ENCODE data around the gene CDH24. TPM values are rescaled to one million over a fixed set of nuclear protein-coding genes. Genes with fewer than 3 reads are reported as not detected.

The CDH24 gene
- total and polyA plus RNA-seq, 2 of the 13 experiments (the other 11 are each of a cell fraction or from before 2014, with no cell fraction given): 0.69 to 0.99 TPM

GRCh38 chr14:23045419-23046357 lies 11.6 kb downstream of the CDH24 start (continued):
- 0 out of 2 replicates have a peak, but pooled peaks have one; percentile 30 for TF ChIP-seq EZH2 (conservative IDR thresholded peaks at IDR 0.05; ENCODE audit: low read depth, low read length)
- 0 out of 2 replicates have a peak, but pooled peaks have one; percentile 38 for TF ChIP-seq ZNF292 (CRISPR knock-in tag; IDR thresholded peaks at IDR 0.05; ENCODE audit: borderline replicate concordance, low read depth)
- peak; percentile 12; the same call in 1 of the 2 replicates for TF ChIP-seq ZBTB7A (CRISPR knock-in tag; IDR thresholded peaks at IDR 0.05)
- no peak for TF ChIP-seq CHCHD3 (CRISPR knock-in tag; IDR thresholded peaks at IDR 0.05)
- TF ChIP-seq ZNF34 (CRISPR knock-in tag; IDR thresholded peaks at IDR 0.05; ENCODE audit: borderline replicate concordance): no peak
- no peak for TF ChIP-seq SP4 (CRISPR knock-in tag; IDR thresholded peaks at IDR 0.05)
- TF ChIP-seq SNRNP70 (IDR thresholded peaks at IDR 0.05; ENCODE audit: low read depth, low read length): no peak
- no peak for TF ChIP-seq ATF7-NPFF (CRISPR knock-in tag; IDR thresholded peaks at IDR 0.05; ENCODE audit: low read depth)
- no peak for TF ChIP-seq MAFF (IDR thresholded peaks at IDR 0.05; ENCODE audit: low read depth, low read length)
- TF ChIP-seq TEAD3 (CRISPR knock-in tag; optimal IDR thresholded peaks at IDR 0.05; ENCODE audit: borderline replicate concordance): peak; percentile 82
- TF ChIP-seq DRAP1 (CRISPR knock-in tag; IDR thresholded peaks at IDR 0.05): no peak
- no peak for TF ChIP-seq PAWR (CRISPR knock-in tag; IDR thresholded peaks at IDR 0.05; ENCODE audit: borderline replicate concordance)
- TF ChIP-seq ATF7 (IDR thresholded peaks at IDR 0.05): no peak
- no peak for TF ChIP-seq ATF7 (CRISPR knock-in tag; IDR thresholded peaks at IDR 0.05)
- TF ChIP-seq ZNF766 (CRISPR knock-in tag; IDR thresholded peaks at IDR 0.05; ENCODE audit: borderline replicate concordance): no peak
- TF ChIP-seq ZNF296 (CRISPR knock-in tag; conservative IDR thresholded peaks at IDR 0.05): 0 out of 2 replicates have a peak, but pooled peaks have one; percentile 28
- TF ChIP-seq MAZ (IDR thresholded peaks at IDR 0.05; ENCODE audit: borderline replicate concordance, low read depth, low read length): 0 out of 2 replicates have a peak, but pooled peaks have one; percentile 29
- no peak for TF ChIP-seq MAZ (CRISPR knock-in tag; IDR thresholded peaks at IDR 0.05; ENCODE audit: low read depth)
- no peak for TF ChIP-seq ZXDC (CRISPR knock-in tag; IDR thresholded peaks at IDR 0.05)
- peak; percentile 28; the same call in 1 of the 2 replicates for TF ChIP-seq PATZ1 (CRISPR knock-in tag; IDR thresholded peaks at IDR 0.05)
- TF ChIP-seq ZSCAN29 (CRISPR knock-in tag; conservative IDR thresholded peaks at IDR 0.05): no peak
